T-helper 2 cell (primary cell): ENCODE results near the gene OXSR1.
"Not testable (repeated sequence)": the region's sequence is repeated elsewhere in the genome, so short reads cannot be mapped to it uniquely, and the experiment has no call there.

Experiments
- DNase-seq, 5 experiments: peaks; one replicate each; pipeline versions ENCODE4 v3.0.0 to v3.0.0-alpha.2; 2012 to 2022

OXSR1 gene

GRCh38 chr3:38274864-38275649 lies 109.7 kb downstream of the OXSR1 start:
- DNase-seq, result no peak

- DNase-seq, result no peak
Observed at GRCh38 chr3:38275658-38276057, 110.3 kb downstream of the OXSR1 start.

- no peak for DNase-seq
Observed at GRCh38 chr3:38276081-38276916, 111.0 kb downstream of the OXSR1 start.

GRCh38 chr3:38276917-38277630 lies 111.7 kb downstream of the OXSR1 start:
- DNase-seq, result no peak

- DNase-seq, result no peak
Observed at GRCh38 chr3:38278841-38279240, 113.5 kb downstream of the OXSR1 start.

- DNase-seq, result no peak
Observed at GRCh38 chr3:38281895-38282686, 116.8 kb downstream of the OXSR1 start, which contains the start of gene SLC22A14. Gene SLC22A14 (plus strand): TSS chr3:38282294. CDS start chr3:38306027, 23,733 bp downstream.

GRCh38 chr3:38283810-38284755 lies 118.7 kb downstream of the OXSR1 start:
- no peak for DNase-seq

- no peak for DNase-seq
Observed at GRCh38 chr3:38284756-38285150, 119.4 kb downstream of the OXSR1 start.

- not testable (repeated sequence) for DNase-seq
Observed at GRCh38 chr3:38289286-38290217, 124.2 kb downstream of the OXSR1 start.

- not testable (repeated sequence) for DNase-seq
Observed at GRCh38 chr3:38297053-38297452, 131.7 kb downstream of the OXSR1 start.

GRCh38 chr3:38297537-38297936 lies 132.2 kb downstream of the OXSR1 start:
- DNase-seq, result no peak

- no peak for DNase-seq
Observed at GRCh38 chr3:38297947-38298711, 132.8 kb downstream of the OXSR1 start.
